PC-3 (cell line): ENCODE measurements around the gene LCP1. TPM values are rescaled to one million over a fixed set of nuclear protein-coding genes. Genes with fewer than 3 reads are reported as not detected.

Source experiments
- ATAC-seq: fragments of 200-7000 bp; cut with Tn5 transposase; 2 replicates; pipeline ENCODE4 v1.9.1; 2020; ENCODE audit warnings: mild to moderate bottlenecking, moderate library complexity
- BruUV-seq: library from RNA; stranded (reverse); fragments of 400-500 nt; replicated peaks from 2 replicates; lab custom pipeline; 2021; lab: Mats Ljungman, UMichigan
- CTCF ChIA-PET: fragments of 300-600 bp; sonication (Branson Sonifier 250); formaldehyde crosslinking; loops from one replicate; lab custom pipeline; 2022; ENCODE audit warnings: antibody characterized with exemption; lab: Charles Lee
- POLR2A ChIA-PET: fragments of 300-600 bp; sonication (Branson Sonifier 250); formaldehyde crosslinking; loops from one replicate; lab custom pipeline; 2022; ENCODE audit warnings: antibody characterized with exemption; ENCODE audit not compliant: unreplicated experiment; lab: Charles Lee
- DNase-seq: peaks from one replicate; pipeline ENCODE4 v3.0.0-alpha.2; 2015
- H2AFZ ChIP-seq: fragments of 300-600 bp; sonication (generic); 2 replicates; pipeline ENCODE4 v1.6.0; 2016; ENCODE audit warnings: antibody characterized with exemption, low read length
- H3F3A ChIP-seq: fragments of 300-600 bp; sonication (generic); one replicate; pipeline ENCODE4 v1.6.0; 2017; ENCODE audit warnings: antibody characterized with exemption, low read length, control low read depth, mild to moderate bottlenecking; ENCODE audit not compliant: unreplicated experiment
- H3K27ac ChIP-seq: fragments of 300-600 bp; sonication (generic); 2 replicates; pipeline ENCODE4 v1.5.1; 2016; ENCODE audit warnings: mild to moderate bottlenecking, low read length
- H3K27me3 ChIP-seq: fragments of 300-600 bp; sonication (generic); 2 replicates; pipeline ENCODE4 v1.6.1; 2016; ENCODE audit warnings: low read length, mixed read lengths
- H3K36me3 ChIP-seq: fragments of 300-600 bp; sonication (generic); 2 replicates; pipeline ENCODE4 v1.6.1; 2016; ENCODE audit warnings: low read depth, mixed run types, low read length, mixed read lengths
- H3K4me1 ChIP-seq: fragments of 300-600 bp; sonication (generic); 2 replicates; pipeline ENCODE4 v1.5.1; 2016; ENCODE audit warnings: low read length; ENCODE audit not compliant: insufficient read depth
- H3K4me2 ChIP-seq: fragments of 300-600 bp; sonication (generic); 2 replicates; pipeline ENCODE4 v1.6.0; 2016; ENCODE audit warnings: low read length
- H3K4me3 ChIP-seq: fragments of 300-600 bp; sonication (generic); 2 replicates; pipeline ENCODE4 v1.5.1; 2016; ENCODE audit warnings: mild to moderate bottlenecking, low read length, mixed read lengths
- H3K79me2 ChIP-seq: fragments of 300-600 bp; sonication (generic); 2 replicates; pipeline ENCODE4 v1.6.1; 2017; ENCODE audit warnings: low read length, mixed read lengths
- H3K9ac ChIP-seq: fragments of 300-600 bp; sonication (generic); 2 replicates; pipeline ENCODE4 v1.6.0; 2016; ENCODE audit warnings: mild to moderate bottlenecking, low read length
- H3K9me2 ChIP-seq: fragments of 300-600 bp; sonication (generic); replicated peaks from 2 replicates; pipeline ENCODE4 v1.6.1; 2016; ENCODE audit warnings: mixed run types, low read length, mixed read lengths
- H3K9me3 ChIP-seq: fragments of 300-600 bp; sonication (generic); 2 replicates; pipeline ENCODE4 v1.6.1; 2016; ENCODE audit warnings: low read length, mixed read lengths
- H4K20me1 ChIP-seq: fragments of 300-600 bp; sonication (generic); 2 replicates; pipeline ENCODE4 v1.6.1; 2016; ENCODE audit warnings: low read length, mixed read lengths
- EZH2 ChIP-seq: fragments of 300-600 bp; sonication (generic); IDR thresholded peaks from one replicate; pipeline ENCODE4 v1.6.1; 2017; ENCODE audit warnings: antibody characterized with exemption, mild to moderate bottlenecking, low read length; ENCODE audit not compliant: unreplicated experiment
- EZH2phosphoT487 ChIP-seq: fragments of 300-600 bp; sonication (generic); IDR thresholded peaks from 2 replicates; pipeline ENCODE4 v1.6.1; 2018; ENCODE audit warnings: mild to moderate bottlenecking, antibody characterized with exemption, low read length, borderline replicate concordance
- intact Hi-C: fragments of 100-400 bp; cut with micrococcal nuclease; formaldehyde crosslinking; loops from 2 replicates; pipeline ENCODE4 v1.9.0; 2023
- total RNA-seq: library from RNA; depleted of rRNA; stranded (reverse); fragments of >200 nt; gene quantifications from 2 replicates; pipeline ENCODE4 v1.2.3, GENCODE V29; 2014
- TF ChIP-seq, protein P1 (sequence below): fragments of 300-600 bp; sonication (generic); conservative IDR thresholded peaks from 2 replicates; pipeline ENCODE4 v1.5.1; 2017; ENCODE audit warnings: antibody characterized with exemption, low read depth, mild to moderate bottlenecking, low read length

Gene LCP1
- total RNA-seq, 1 experiment from 2014 or later = 143 TPM

DNA sequence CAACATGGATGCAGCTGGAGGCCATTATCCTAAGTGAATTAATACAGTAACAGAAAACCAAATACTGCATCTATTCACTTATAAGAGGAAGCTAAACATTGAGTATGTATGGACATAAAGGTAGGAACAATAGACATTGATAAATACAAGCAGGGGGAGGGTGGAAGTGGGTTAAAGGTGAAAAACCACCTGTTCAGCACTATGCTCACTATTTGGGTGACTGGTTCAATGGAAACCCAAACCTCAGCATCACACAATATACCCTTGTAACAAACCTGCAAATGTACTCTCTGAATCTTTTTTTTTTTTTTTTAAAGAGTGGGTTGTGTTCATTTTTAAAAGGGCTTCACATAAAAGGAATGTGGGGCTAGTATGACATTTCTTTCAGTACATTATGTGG lies 50.3 kb downstream of the LCP1 start:
- POLR2A ChIA-PET = no interaction called here
- no peak for ATAC-seq

DNA sequence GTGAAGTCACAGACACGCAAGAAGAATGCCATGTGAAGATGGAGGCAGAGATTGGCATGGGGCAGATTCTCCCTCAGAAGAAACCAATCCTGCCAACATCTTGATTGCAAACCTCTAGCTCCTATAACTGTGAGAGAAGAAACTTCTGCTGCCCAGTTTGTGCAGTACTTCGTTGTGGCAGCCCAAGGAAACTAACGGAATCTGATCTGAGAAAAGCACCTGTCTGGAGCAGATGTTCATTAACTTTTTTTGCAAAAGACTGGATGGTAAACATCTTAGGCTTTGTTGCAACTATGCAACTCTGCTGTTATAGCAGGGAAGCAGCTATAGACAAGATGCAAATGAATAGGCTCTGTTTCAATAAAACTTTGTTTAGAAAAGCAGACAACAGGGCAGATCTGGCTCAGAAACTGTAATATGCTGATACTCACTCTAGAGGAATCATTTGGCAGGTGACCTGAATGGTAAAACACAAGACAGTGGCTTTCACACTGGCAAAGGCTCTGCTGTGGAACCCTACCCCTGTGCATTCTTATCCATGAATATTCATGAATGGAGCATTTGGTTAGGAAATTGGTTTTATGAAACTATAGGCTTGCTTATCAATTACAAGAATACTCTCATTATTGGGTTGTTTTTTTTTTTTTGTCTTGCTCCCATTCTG lies 51.9 kb downstream of the LCP1 start:
- H3K9me2 ChIP-seq = no peaks in the 10 kb centered on the region
- H3K79me2 ChIP-seq = no peaks in the 10 kb centered on the region
- ATAC-seq (no peak), DNase-seq (no peak)
- no peaks in the 10 kb centered on the region for H3F3A ChIP-seq
- no peaks in the 10 kb centered on the region for H3K9me3 ChIP-seq
- ChIA-PET POLR2A (no interaction called here), CTCF (no interaction called here)
- no TSS peak for BruUV-seq
- intact Hi-C loops = loop anchor here (5.0 kb wide), 1 partner anchor 78 kb away; the partner anchor contains the start of gene ZC3H13
- no peaks in the 10 kb centered on the region for H3K27me3 ChIP-seq
- H3K4me1 ChIP-seq = peaks cover 8% of the 10 kb centered on the region
- peaks cover 22% of the 10 kb centered on the region for H3K36me3 ChIP-seq
- H4K20me1 ChIP-seq = no peaks in the 10 kb centered on the region
- H3K27ac ChIP-seq = no peak overlapping the region
- H3K4me2 ChIP-seq = no peak overlapping the region
- H3K9ac ChIP-seq = no peak overlapping the region
- no peak overlapping the region for H3K4me3 ChIP-seq
- TF ChIP-seq, protein P1, sequence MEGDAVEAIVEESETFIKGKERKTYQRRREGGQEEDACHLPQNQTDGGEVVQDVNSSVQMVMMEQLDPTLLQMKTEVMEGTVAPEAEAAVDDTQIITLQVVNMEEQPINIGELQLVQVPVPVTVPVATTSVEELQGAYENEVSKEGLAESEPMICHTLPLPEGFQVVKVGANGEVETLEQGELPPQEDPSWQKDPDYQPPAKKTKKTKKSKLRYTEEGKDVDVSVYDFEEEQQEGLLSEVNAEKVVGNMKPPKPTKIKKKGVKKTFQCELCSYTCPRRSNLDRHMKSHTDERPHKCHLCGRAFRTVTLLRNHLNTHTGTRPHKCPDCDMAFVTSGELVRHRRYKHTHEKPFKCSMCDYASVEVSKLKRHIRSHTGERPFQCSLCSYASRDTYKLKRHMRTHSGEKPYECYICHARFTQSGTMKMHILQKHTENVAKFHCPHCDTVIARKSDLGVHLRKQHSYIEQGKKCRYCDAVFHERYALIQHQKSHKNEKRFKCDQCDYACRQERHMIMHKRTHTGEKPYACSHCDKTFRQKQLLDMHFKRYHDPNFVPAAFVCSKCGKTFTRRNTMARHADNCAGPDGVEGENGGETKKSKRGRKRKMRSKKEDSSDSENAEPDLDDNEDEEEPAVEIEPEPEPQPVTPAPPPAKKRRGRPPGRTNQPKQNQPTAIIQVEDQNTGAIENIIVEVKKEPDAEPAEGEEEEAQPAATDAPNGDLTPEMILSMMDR = no peak
- no peak for TF ChIP-seq EZH2
- TF ChIP-seq EZH2phosphoT487 = no peak
- no peak overlapping the region for H2AFZ ChIP-seq

More for the DNA sequence above, 50.3 kb downstream of the LCP1 start:
- CTCF ChIA-PET = no interaction called here
- no peak overlapping the region for H3K27ac ChIP-seq
- H3K27me3 ChIP-seq = no peaks in the 10 kb centered on the region
- no peak overlapping the region for H3K9ac ChIP-seq
- H3K9me3 ChIP-seq = no peaks in the 10 kb centered on the region
- no peaks in the 10 kb centered on the region for H4K20me1 ChIP-seq
- no peak overlapping the region for H3K4me3 ChIP-seq
- no peaks in the 10 kb centered on the region for H3K79me2 ChIP-seq
- no peak overlapping the region for H2AFZ ChIP-seq
- H3K4me2 ChIP-seq = no peak overlapping the region
- BruUV-seq = no TSS peak
- H3K36me3 ChIP-seq = peaks cover 15% of the 10 kb centered on the region
- DNase-seq = no peak
- no peak for TF ChIP-seq EZH2
- TF ChIP-seq, protein P1 = no peak
- TF ChIP-seq EZH2phosphoT487 = no peak
- H3K4me1 ChIP-seq = peaks cover 19% of the 10 kb centered on the region
- intact Hi-C loops = no loop called here
- no peaks in the 10 kb centered on the region for H3F3A ChIP-seq
- H3K9me2 ChIP-seq = no peaks in the 10 kb centered on the region

DNA sequence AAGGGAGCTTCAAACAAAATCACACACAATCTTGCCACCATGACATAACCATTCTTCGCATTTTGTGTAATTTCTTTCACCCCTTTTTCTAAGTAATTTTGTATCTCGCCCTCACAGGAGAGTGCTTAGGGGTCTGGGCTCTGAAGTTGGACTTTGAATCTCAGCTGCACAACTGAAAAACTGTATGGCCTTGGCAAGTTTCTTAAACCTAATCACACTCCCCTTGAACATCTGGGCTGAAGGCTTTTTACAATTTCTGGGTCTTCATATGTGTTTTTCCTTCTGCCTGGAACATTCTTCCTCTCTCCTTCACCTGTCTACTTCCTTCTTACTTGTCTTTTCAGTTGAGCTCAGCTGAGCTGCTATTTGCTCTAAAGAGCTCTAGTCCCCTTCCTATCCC lies 52.9 kb downstream of the LCP1 start:
- Histone ChIP-seq H4K20me1 (no peaks in the 10 kb centered on the region), H3K9ac (no peak overlapping the region), H3F3A (no peaks in the 10 kb centered on the region), H3K4me1 (no peaks in the 10 kb centered on the region), H3K9me3 (no peaks in the 10 kb centered on the region), H3K4me2 (no peak overlapping the region), H3K79me2 (no peaks in the 10 kb centered on the region), H2AFZ (no peak overlapping the region), H3K9me2 (no peaks in the 10 kb centered on the region), H3K27ac (no peak overlapping the region), H3K36me3 (peaks cover 22% of the 10 kb centered on the region), H3K4me3 (no peak overlapping the region), H3K27me3 (no peaks in the 10 kb centered on the region)
- BruUV-seq = no TSS peak
- POLR2A ChIA-PET = no interaction called here
- DNase-seq = no peak
- TF ChIP-seq EZH2phosphoT487 (no peak), EZH2 (no peak)
- TF ChIP-seq, protein P1 = no peak
- ATAC-seq = no peak
- CTCF ChIA-PET = no interaction called here
- intact Hi-C loops = loop anchor here (5.0 kb wide), 1 partner anchor 77 kb away; the partner anchor contains the start of gene ZC3H13
